IMR-90 (cell line): ENCODE results near the gene CACNG6. TPM values are rescaled to one million over a fixed set of nuclear protein-coding genes. Genes with fewer than 3 reads are reported as not detected.

Experiments
- ATAC-seq: fragments of 200-7000 bp; cut with Tn5 transposase; 2 replicates; pipeline ENCODE4 v1.9.1; 2020; ENCODE audit warnings: low read depth, mild to moderate bottlenecking, moderate library complexity
- BruUV-seq: library from RNA; stranded (reverse); fragments of 400-500 nt; replicated peaks from 2 replicates; lab custom pipeline; 2021; lab: Mats Ljungman, UMichigan
- CTCF ChIA-PET: fragments of 300-600 bp; formaldehyde crosslinking; extraction: SDS; loops from one replicate; lab custom pipeline; 2021; ENCODE audit warnings: antibody characterized with exemption; lab: Yijun Ruan, JAX
- POLR2A ChIA-PET: fragments of 300-600 bp; sonication (Branson Sonifier 250); formaldehyde crosslinking; loops from one replicate; lab custom pipeline; 2022; ENCODE audit warnings: antibody characterized with exemption; ENCODE audit not compliant: unreplicated experiment; lab: Charles Lee
- DNase-seq: peaks from one replicate; pipeline ENCODE4 v3.0.0; 2013
- H2AFZ ChIP-seq: replicated peaks from 2 replicates; pipeline ENCODE3; 2013; ENCODE audit warnings: low read length, mild to moderate bottlenecking; ENCODE audit not compliant: poor library complexity
- H2AK5ac ChIP-seq: 2 replicates; pipeline ENCODE4 v1.6.1; 2013; ENCODE audit warnings: low read depth, low read length, inconsistent platforms
- H2AK9ac ChIP-seq: replicated peaks from 2 replicates; pipeline ENCODE3; 2013; ENCODE audit warnings: mild to moderate bottlenecking, low read depth, low read length, moderate library complexity; ENCODE audit not compliant: poor library complexity
- H2BK120ac ChIP-seq: 2 replicates; pipeline ENCODE4 v1.6.1; 2013; ENCODE audit warnings: low read depth, low read length, inconsistent platforms
- H2BK15ac ChIP-seq: 3 replicates; pipeline ENCODE4 v1.6.1; 2013; ENCODE audit warnings: low read depth, low read length, inconsistent platforms
- H2BK20ac ChIP-seq: 2 replicates; pipeline ENCODE4 v1.6.1; 2013; ENCODE audit warnings: low read depth, mild to moderate bottlenecking, inconsistent platforms, low read length, moderate library complexity
- H2BK5ac ChIP-seq: 2 replicates; pipeline ENCODE4 v1.6.1; 2013; ENCODE audit warnings: mild to moderate bottlenecking, low read depth, low read length, inconsistent platforms; ENCODE audit not compliant: poor library complexity, severe bottlenecking
- H3K14ac ChIP-seq: replicated peaks from 2 replicates; pipeline ENCODE4 v1.6.1; 2013; ENCODE audit warnings: low read depth, low read length, inconsistent platforms
- H3K18ac ChIP-seq: 2 replicates; pipeline ENCODE4 v1.6.1; 2013; ENCODE audit warnings: low read depth, low read length, control low read depth
- H3K23ac ChIP-seq: 2 replicates; pipeline ENCODE4 v1.6.1; 2013; ENCODE audit warnings: low read depth, low read length, inconsistent platforms
- H3K27ac ChIP-seq: 2 replicates; pipeline ENCODE4 v1.5.1; 2013; ENCODE audit warnings: mild to moderate bottlenecking, control low read depth, low read length; ENCODE audit not compliant: insufficient read depth
- H3K27me3 ChIP-seq: 2 replicates; pipeline ENCODE4 v1.6.1; 2013; ENCODE audit warnings: low read length; ENCODE audit not compliant: control insufficient read depth, insufficient read depth
- H3K36me3 ChIP-seq: 2 replicates; pipeline ENCODE4 v1.6.1; 2013; ENCODE audit warnings: low read length, mixed read lengths; ENCODE audit not compliant: control insufficient read depth, insufficient read depth
- H3K4ac ChIP-seq: 2 replicates; pipeline ENCODE4 v1.6.1; 2013; ENCODE audit warnings: low read depth, low read length, inconsistent platforms
- H3K4me1 ChIP-seq: 2 replicates; pipeline ENCODE4 v1.6.1; 2013; ENCODE audit warnings: low read length, mixed read lengths; ENCODE audit not compliant: control insufficient read depth, insufficient read depth
- H3K4me2 ChIP-seq: 2 replicates; pipeline ENCODE4 v1.6.1; 2013; ENCODE audit warnings: low read depth, mild to moderate bottlenecking, control low read depth, low read length, moderate library complexity
- H3K4me3 ChIP-seq: 2 replicates; pipeline ENCODE4 v1.5.1; 2013; ENCODE audit warnings: low read depth, mild to moderate bottlenecking, control low read depth, low read length, moderate library complexity; ENCODE audit not compliant: insufficient read depth
- H3K56ac ChIP-seq: 2 replicates; pipeline ENCODE4 v1.6.1; 2013; ENCODE audit warnings: low read length, inconsistent platforms; ENCODE audit not compliant: insufficient read depth; ENCODE audit errors: extremely low read depth
- H3K79me1 ChIP-seq, 2 experiments: 2 replicates each; pipeline ENCODE4 v1.6.1; 2013; ENCODE audit warnings: low read length in 2 of 2, inconsistent platforms in 1 of 2, low read depth in 1 of 2
- H3K9ac ChIP-seq: 2 replicates; pipeline ENCODE4 v1.6.1; 2013; ENCODE audit warnings: low read depth, low read length, control low read depth
- H3K9me1 ChIP-seq: 2 replicates; pipeline ENCODE4 v1.6.1; 2013; ENCODE audit warnings: low read length, inconsistent platforms; ENCODE audit not compliant: insufficient read depth
- H3K9me3 ChIP-seq: 2 replicates; pipeline ENCODE4 v1.6.1; 2013; ENCODE audit warnings: low read length; ENCODE audit not compliant: control insufficient read depth, insufficient read depth
- H4K20me1 ChIP-seq: 2 replicates; pipeline ENCODE4 v1.6.1; 2013; ENCODE audit warnings: low read length, inconsistent platforms; ENCODE audit not compliant: insufficient read depth
- H4K5ac ChIP-seq: 2 replicates; pipeline ENCODE4 v1.6.1; 2013; ENCODE audit warnings: mild to moderate bottlenecking, low read depth, low read length, control low read depth
- H4K8ac ChIP-seq, 2 experiments: 2 replicates each; pipeline ENCODE4 v1.6.1; 2013; ENCODE audit warnings: low read depth in 2 of 2, low read length in 2 of 2, control low read depth in 1 of 2, inconsistent platforms in 1 of 2
- H4K91ac ChIP-seq: 2 replicates; pipeline ENCODE4 v1.6.1; 2013; ENCODE audit warnings: low read depth, low read length, inconsistent platforms; ENCODE audit not compliant: insufficient read depth
- CEBPB ChIP-seq: IDR thresholded peaks from 2 replicates; pipeline ENCODE4 v1.6.1; 2012; ENCODE audit warnings: low read depth, low read length, improper control_type of control experiment
- CTCF ChIP-seq: conservative IDR thresholded peaks from 2 replicates; pipeline ENCODE4 v1.5.1; 2012; ENCODE audit warnings: mild to moderate bottlenecking, low read depth, low read length, improper control_type of control experiment
- MAFK ChIP-seq: IDR thresholded peaks from 2 replicates; pipeline ENCODE4 v1.6.1; 2012; ENCODE audit warnings: low read depth, low read length, improper control_type of control experiment
- RFX5 ChIP-seq: IDR thresholded peaks from 2 replicates; pipeline ENCODE4 v1.8.0; 2012; ENCODE audit warnings: low read depth, mild to moderate bottlenecking, low read length, moderate library complexity
- WGBS, 2 experiments: methylation state at CpG; one replicate each; pipeline versions ENCODE4 v1.1.5 to v1.1.7; 2013; ENCODE audit warnings: missing lambda C conversion rate in 2 of 2; ENCODE audit not compliant: insufficient read length in 1 of 2; ENCODE audit errors: extremely low coverage in 2 of 2; 5-methylcytosine and 5-hydroxymethylcytosine counted together
- dilution Hi-C: fragments of 300-500 bp; cut with HindIII; formaldehyde crosslinking; loops from one replicate; pipeline ENCODE4 v1.14.3; 2018; ENCODE audit warnings: low sequenced_read_pairs; ENCODE audit not compliant: unreplicated experiment
- in situ Hi-C: fragments of 300-500 bp; cut with MboI; formaldehyde crosslinking; loops from 3 replicates; pipeline ENCODE4 v1.14.3; 2019; ENCODE audit warnings: low sequenced_read_pairs, inconsistent platforms, mixed read lengths
- intact Hi-C: fragments of 100-400 bp; cut with micrococcal nuclease; formaldehyde crosslinking; loops from 2 replicates; pipeline ENCODE4 v1.10.0; 2022
- polyA plus RNA-seq, 3 experiments: library from polyadenylated mRNA; depleted of rRNA; stranded (reverse); fragments of >200 nt; gene quantifications; 2 replicates each; pipeline ENCODE4 v1.2.3, GENCODE V29; 2012; ENCODE audit warnings: low replicate concordance in 1 of 3
- total RNA-seq: library from RNA; depleted of rRNA; stranded (reverse); fragments of >200 nt; gene quantifications from 2 replicates; pipeline ENCODE4 v1.2.3, GENCODE V29; 2012

The CACNG6 gene
- total and polyA plus RNA-seq, 2 of the 4 experiments (the other 2 are of a cell fraction): not detected

GRCh38 chr19:54010474-54010873 lies 19.0 kb downstream of the CACNG6 start:
- H2AK9ac ChIP-seq: no peak overlapping the region
- H2BK120ac ChIP-seq: no peak overlapping the region
- H3K4me3 ChIP-seq: no peak overlapping the region
- H3K79me1 ChIP-seq: no peaks in the 10 kb centered on the region
- H2BK20ac ChIP-seq: no peak overlapping the region
- in situ Hi-C loops: no loop called here
- H3K23ac ChIP-seq: no peak overlapping the region
- DNase-seq (no peak), ATAC-seq (no peak)
- no peak overlapping the region for H3K9ac ChIP-seq
- WGBS, 2 experiments: no CpG with 5 or more reads among the region's 6 CpGs
- no peak overlapping the region for H3K27ac ChIP-seq
- no peaks in the 10 kb centered on the region for H3K36me3 ChIP-seq
- H2BK5ac ChIP-seq: no peak overlapping the region
- CTCF ChIA-PET: interaction anchor here (1.0 kb wide), 1 partner anchor 104 kb away, joined by 3 read pairs; no protein-coding TSS in a partner anchor
- H3K9me3 ChIP-seq: no peaks in the 10 kb centered on the region
- no peaks in the 10 kb centered on the region for H3K27me3 ChIP-seq
- H3K4ac ChIP-seq: no peak overlapping the region
- H2AFZ ChIP-seq: no peak overlapping the region
- H4K8ac ChIP-seq: no peak overlapping the region
- H4K5ac ChIP-seq: no peak overlapping the region
- H4K91ac ChIP-seq: no peak overlapping the region
- POLR2A ChIA-PET: no interaction called here
- TF ChIP-seq CTCF (no peak), CEBPB (no peak), RFX5 (no peak), MAFK (no peak)
- H3K14ac ChIP-seq: no peak overlapping the region
- no peak overlapping the region for H3K56ac ChIP-seq
- no peaks in the 10 kb centered on the region for H3K9me1 ChIP-seq
- intact Hi-C loops: no loop called here
- no peak overlapping the region for H3K18ac ChIP-seq
- H2AK5ac ChIP-seq: no peak overlapping the region
- dilution Hi-C loops: no loop called here
- no peak overlapping the region for H3K4me2 ChIP-seq
- no peak overlapping the region for H2BK15ac ChIP-seq
- 0 out of 2 replicates have a peak, but pooled peaks cover 2% of the 10 kb centered on the region for H3K4me1 ChIP-seq
- H4K20me1 ChIP-seq: no peaks in the 10 kb centered on the region
- BruUV-seq: no TSS peak
